GM12874 (cell line): Measurements from ENCODE around the gene F3.

ENCODE experiments used
- TF ChIP-seq, protein P1 (sequence below): IDR thresholded peaks from 2 replicates; pipeline ENCODE4 v1.5.1; 2011; ENCODE audit warnings: low read depth, mild to moderate bottlenecking, control low read depth, low read length, moderate library complexity; ENCODE audit not compliant: insufficient read depth

Gene F3

DNA sequence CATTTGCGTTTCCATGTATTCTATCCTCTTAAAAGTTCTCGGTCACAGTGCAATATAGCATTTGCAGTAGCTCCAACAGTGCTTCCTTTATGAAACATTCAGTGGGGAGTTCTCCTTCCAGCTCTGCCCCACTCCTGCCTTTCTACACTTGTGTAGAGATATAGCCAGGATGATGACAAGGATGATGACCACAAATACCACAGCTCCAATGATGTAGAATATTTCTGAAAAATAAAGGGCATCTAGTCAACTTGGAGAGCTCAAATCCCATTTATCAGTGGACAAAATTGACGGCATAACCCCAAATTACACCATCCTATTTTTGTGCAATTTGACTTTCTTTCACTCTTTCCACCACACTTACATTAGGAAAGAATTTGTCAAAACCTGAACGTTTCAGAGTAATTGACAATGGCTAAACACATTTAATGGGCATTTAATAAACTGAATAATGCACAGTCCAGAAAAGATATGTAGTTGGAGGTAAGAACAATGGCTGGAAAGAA lies 11.1 kb downstream of the F3 start:
- TF ChIP-seq, protein P1, sequence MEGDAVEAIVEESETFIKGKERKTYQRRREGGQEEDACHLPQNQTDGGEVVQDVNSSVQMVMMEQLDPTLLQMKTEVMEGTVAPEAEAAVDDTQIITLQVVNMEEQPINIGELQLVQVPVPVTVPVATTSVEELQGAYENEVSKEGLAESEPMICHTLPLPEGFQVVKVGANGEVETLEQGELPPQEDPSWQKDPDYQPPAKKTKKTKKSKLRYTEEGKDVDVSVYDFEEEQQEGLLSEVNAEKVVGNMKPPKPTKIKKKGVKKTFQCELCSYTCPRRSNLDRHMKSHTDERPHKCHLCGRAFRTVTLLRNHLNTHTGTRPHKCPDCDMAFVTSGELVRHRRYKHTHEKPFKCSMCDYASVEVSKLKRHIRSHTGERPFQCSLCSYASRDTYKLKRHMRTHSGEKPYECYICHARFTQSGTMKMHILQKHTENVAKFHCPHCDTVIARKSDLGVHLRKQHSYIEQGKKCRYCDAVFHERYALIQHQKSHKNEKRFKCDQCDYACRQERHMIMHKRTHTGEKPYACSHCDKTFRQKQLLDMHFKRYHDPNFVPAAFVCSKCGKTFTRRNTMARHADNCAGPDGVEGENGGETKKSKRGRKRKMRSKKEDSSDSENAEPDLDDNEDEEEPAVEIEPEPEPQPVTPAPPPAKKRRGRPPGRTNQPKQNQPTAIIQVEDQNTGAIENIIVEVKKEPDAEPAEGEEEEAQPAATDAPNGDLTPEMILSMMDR, result no peak

DNA sequence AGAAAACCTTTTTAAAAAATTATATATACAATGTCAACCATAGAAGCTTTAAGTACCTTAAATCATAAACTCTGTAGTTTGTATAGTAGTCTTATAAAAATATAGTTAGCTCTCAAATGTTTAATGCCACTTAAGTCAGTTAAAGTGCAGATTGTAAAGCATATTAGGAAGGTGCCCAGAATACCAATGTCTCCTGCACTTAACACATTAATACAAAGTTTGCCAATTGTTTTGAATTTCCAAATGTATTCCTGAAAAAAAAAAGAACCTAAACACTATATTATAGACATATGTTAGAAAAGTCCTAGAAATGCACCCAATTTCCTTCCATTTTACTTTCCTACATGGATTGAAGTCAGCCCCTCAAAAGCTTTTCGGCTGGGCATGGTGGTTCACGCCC lies 12.1 kb downstream of the F3 start:
- TF ChIP-seq, protein P1, result no peak

DNA sequence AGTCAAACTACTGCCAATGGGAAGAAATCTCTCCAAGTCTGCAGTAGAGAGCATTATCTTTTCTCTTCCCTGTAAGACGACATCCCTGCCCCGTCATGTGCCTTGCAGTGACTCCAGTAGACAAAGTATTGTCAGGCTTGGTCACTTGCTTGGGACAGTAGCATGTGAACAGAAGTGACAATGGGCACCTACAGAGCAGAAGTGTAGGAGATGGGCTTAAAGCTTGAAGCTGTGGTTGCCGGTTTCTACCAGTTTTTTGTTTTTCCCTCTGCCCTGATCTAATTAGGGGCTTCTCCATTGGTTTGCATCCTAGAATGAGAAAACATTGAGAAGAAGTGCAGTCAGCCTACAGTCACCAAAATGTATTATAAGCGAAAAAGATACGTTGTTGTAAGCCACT lies 12.7 kb downstream of the F3 start:
- TF ChIP-seq, protein P1, result no peak

DNA sequence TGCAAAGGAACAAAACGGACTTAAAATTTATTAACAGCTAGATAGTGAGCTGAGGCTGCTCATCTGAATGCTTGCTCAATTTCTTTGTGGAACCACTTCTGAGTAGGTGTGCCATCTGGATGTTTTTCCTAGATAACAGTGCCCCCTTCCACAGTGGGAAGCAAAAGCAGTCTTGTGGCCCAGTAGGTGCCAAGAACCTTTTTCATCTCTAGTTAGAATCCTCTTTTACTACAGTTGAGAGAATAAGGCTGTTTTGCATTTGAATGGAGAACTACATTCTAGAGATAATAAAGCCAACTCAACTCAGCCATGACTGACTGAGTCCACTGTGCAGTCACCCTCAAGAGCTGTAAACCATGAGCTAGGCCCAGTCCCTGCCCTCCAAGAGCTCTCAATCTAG lies 13.3 kb downstream of the F3 start:
- TF ChIP-seq, protein P1, result no peak

DNA sequence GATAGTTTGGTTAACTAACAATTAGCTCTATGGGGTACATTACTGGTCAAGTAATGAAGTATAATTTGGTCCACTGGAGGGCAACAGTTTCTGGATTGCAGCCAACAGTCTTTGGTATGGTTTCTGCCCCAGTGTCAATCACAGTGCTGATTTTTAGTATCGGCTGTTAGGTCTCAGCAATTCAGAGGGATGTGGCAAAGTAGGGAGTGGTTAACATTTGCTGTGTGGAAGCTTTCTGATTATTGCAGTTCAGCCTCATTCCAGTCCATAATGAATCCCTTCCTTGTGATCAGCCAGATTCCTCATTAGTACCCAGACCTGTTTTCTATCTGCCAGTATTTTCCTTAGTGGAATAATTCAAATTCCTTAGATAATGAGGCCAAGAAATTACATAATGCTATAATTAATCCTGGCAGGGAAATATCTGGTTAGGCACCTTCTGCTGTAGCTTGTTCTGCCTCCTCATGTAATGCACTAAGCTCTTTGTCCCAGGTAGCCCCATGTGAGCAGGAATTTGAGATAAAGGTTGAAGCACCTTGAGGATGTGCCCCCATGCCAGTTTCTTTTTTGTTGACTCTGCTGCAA lies 14.0 kb downstream of the F3 start:
- TF ChIP-seq, protein P1, result no peak

DNA sequence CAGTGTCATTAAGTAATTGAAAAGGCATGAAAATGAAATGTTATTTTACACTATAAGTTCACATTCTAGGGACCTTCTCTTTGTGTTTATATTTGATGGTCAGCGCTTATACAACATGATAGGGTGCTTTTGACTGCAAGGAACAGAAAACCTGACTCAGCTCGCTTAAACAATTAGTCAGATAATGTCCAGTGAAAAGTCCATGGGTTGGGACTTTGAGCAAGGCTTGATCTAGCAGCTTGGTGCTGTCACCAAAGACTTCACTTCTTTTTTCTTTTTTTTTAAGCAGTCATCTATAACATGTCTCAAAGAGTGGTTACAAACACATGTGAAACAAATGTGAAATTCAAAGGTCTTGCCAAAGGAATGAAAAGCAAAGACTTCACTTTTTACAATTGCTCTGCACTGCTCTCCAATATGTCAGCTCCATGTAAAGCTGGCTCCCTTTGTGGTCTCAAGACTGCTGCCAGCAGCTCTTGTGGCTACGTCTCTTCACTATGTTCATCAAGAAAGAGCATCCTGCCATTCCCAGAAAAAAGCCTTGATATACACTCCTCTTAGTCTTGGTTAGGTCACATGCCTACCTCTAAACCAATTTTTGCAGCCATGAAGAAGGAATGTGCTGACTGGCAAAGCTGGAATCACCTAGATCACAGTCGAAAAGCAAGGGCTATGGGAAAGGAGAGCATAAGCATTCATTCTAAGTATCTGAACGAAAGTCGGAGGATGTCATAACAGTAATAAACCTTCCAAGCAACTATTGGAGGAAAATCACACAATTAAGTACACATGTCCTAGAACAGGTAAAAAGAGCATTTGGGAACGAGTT lies 15.2 kb downstream of the F3 start:
- TF ChIP-seq, protein P1, result no peak

DNA sequence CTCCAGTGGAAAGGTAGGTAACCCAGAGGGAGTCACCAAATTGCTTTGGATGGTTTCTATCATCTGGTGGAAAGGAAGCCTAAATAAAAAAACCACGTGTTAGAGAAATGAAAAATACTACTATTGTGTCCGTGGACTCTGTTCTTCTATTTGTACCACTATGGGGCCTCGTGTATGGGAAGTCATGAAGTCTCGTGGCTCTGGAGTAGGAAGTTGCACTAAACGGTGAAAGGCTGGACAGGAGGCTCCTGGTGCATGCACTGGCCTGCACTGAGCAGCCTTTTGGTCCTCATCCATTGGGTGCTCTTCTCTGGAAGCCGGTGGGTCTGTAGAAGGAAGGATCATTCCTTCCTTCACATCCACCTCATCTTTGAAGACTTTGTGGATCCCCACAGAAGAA lies 17.0 kb downstream of the F3 start:
- TF ChIP-seq, protein P1, result no peak
